IMR-90 (cell line): ENCODE measurements around the gene RASGRP3. TPM values are rescaled to one million over a fixed set of nuclear protein-coding genes. Genes with fewer than 3 reads are reported as not detected.

Experiments used
- ATAC-seq: fragments of 200-7000 bp; cut with Tn5 transposase; 2 replicates; pipeline ENCODE4 v1.9.1; 2020; ENCODE audit warnings: low read depth, mild to moderate bottlenecking, moderate library complexity
- BruUV-seq: library from RNA; stranded (reverse); fragments of 400-500 nt; replicated peaks from 2 replicates; lab custom pipeline; 2021; lab: Mats Ljungman, UMichigan
- CTCF ChIA-PET: fragments of 300-600 bp; formaldehyde crosslinking; extraction: SDS; loops from one replicate; lab custom pipeline; 2021; ENCODE audit warnings: antibody characterized with exemption; lab: Yijun Ruan, JAX
- POLR2A ChIA-PET: fragments of 300-600 bp; sonication (Branson Sonifier 250); formaldehyde crosslinking; loops from one replicate; lab custom pipeline; 2022; ENCODE audit warnings: antibody characterized with exemption; ENCODE audit not compliant: unreplicated experiment; lab: Charles Lee
- DNase-seq: peaks from one replicate; pipeline ENCODE4 v3.0.0; 2013
- H2AFZ ChIP-seq: replicated peaks from 2 replicates; pipeline ENCODE3; 2013; ENCODE audit warnings: low read length, mild to moderate bottlenecking; ENCODE audit not compliant: poor library complexity
- H2AK5ac ChIP-seq: 2 replicates; pipeline ENCODE4 v1.6.1; 2013; ENCODE audit warnings: low read depth, low read length, inconsistent platforms
- H2AK9ac ChIP-seq: replicated peaks from 2 replicates; pipeline ENCODE3; 2013; ENCODE audit warnings: mild to moderate bottlenecking, low read depth, low read length, moderate library complexity; ENCODE audit not compliant: poor library complexity
- H2BK120ac ChIP-seq: 2 replicates; pipeline ENCODE4 v1.6.1; 2013; ENCODE audit warnings: low read depth, low read length, inconsistent platforms
- H2BK15ac ChIP-seq: 3 replicates; pipeline ENCODE4 v1.6.1; 2013; ENCODE audit warnings: low read depth, low read length, inconsistent platforms
- H2BK20ac ChIP-seq: 2 replicates; pipeline ENCODE4 v1.6.1; 2013; ENCODE audit warnings: low read depth, mild to moderate bottlenecking, inconsistent platforms, low read length, moderate library complexity
- H2BK5ac ChIP-seq: 2 replicates; pipeline ENCODE4 v1.6.1; 2013; ENCODE audit warnings: mild to moderate bottlenecking, low read depth, low read length, inconsistent platforms; ENCODE audit not compliant: poor library complexity, severe bottlenecking
- H3K14ac ChIP-seq: replicated peaks from 2 replicates; pipeline ENCODE4 v1.6.1; 2013; ENCODE audit warnings: low read depth, low read length, inconsistent platforms
- H3K18ac ChIP-seq: 2 replicates; pipeline ENCODE4 v1.6.1; 2013; ENCODE audit warnings: low read depth, low read length, control low read depth
- H3K23ac ChIP-seq: 2 replicates; pipeline ENCODE4 v1.6.1; 2013; ENCODE audit warnings: low read depth, low read length, inconsistent platforms
- H3K27ac ChIP-seq: 2 replicates; pipeline ENCODE4 v1.5.1; 2013; ENCODE audit warnings: mild to moderate bottlenecking, control low read depth, low read length; ENCODE audit not compliant: insufficient read depth
- H3K27me3 ChIP-seq: 2 replicates; pipeline ENCODE4 v1.6.1; 2013; ENCODE audit warnings: low read length; ENCODE audit not compliant: control insufficient read depth, insufficient read depth
- H3K36me3 ChIP-seq: 2 replicates; pipeline ENCODE4 v1.6.1; 2013; ENCODE audit warnings: low read length, mixed read lengths; ENCODE audit not compliant: control insufficient read depth, insufficient read depth
- H3K4ac ChIP-seq: 2 replicates; pipeline ENCODE4 v1.6.1; 2013; ENCODE audit warnings: low read depth, low read length, inconsistent platforms
- H3K4me1 ChIP-seq: 2 replicates; pipeline ENCODE4 v1.6.1; 2013; ENCODE audit warnings: low read length, mixed read lengths; ENCODE audit not compliant: control insufficient read depth, insufficient read depth
- H3K4me2 ChIP-seq: 2 replicates; pipeline ENCODE4 v1.6.1; 2013; ENCODE audit warnings: low read depth, mild to moderate bottlenecking, control low read depth, low read length, moderate library complexity
- H3K4me3 ChIP-seq: 2 replicates; pipeline ENCODE4 v1.5.1; 2013; ENCODE audit warnings: low read depth, mild to moderate bottlenecking, control low read depth, low read length, moderate library complexity; ENCODE audit not compliant: insufficient read depth
- H3K56ac ChIP-seq: 2 replicates; pipeline ENCODE4 v1.6.1; 2013; ENCODE audit warnings: low read length, inconsistent platforms; ENCODE audit not compliant: insufficient read depth; ENCODE audit errors: extremely low read depth
- H3K79me1 ChIP-seq, 2 experiments: 2 replicates each; pipeline ENCODE4 v1.6.1; 2013; ENCODE audit warnings: low read length in 2 of 2, inconsistent platforms in 1 of 2, low read depth in 1 of 2
- H3K9ac ChIP-seq: 2 replicates; pipeline ENCODE4 v1.6.1; 2013; ENCODE audit warnings: low read depth, low read length, control low read depth
- H3K9me1 ChIP-seq: 2 replicates; pipeline ENCODE4 v1.6.1; 2013; ENCODE audit warnings: low read length, inconsistent platforms; ENCODE audit not compliant: insufficient read depth
- H3K9me3 ChIP-seq: 2 replicates; pipeline ENCODE4 v1.6.1; 2013; ENCODE audit warnings: low read length; ENCODE audit not compliant: control insufficient read depth, insufficient read depth
- H4K20me1 ChIP-seq: 2 replicates; pipeline ENCODE4 v1.6.1; 2013; ENCODE audit warnings: low read length, inconsistent platforms; ENCODE audit not compliant: insufficient read depth
- H4K5ac ChIP-seq: 2 replicates; pipeline ENCODE4 v1.6.1; 2013; ENCODE audit warnings: mild to moderate bottlenecking, low read depth, low read length, control low read depth
- H4K8ac ChIP-seq, 2 experiments: 2 replicates each; pipeline ENCODE4 v1.6.1; 2013; ENCODE audit warnings: low read depth in 2 of 2, low read length in 2 of 2, control low read depth in 1 of 2, inconsistent platforms in 1 of 2
- H4K91ac ChIP-seq: 2 replicates; pipeline ENCODE4 v1.6.1; 2013; ENCODE audit warnings: low read depth, low read length, inconsistent platforms; ENCODE audit not compliant: insufficient read depth
- CHD1 ChIP-seq: IDR thresholded peaks from 2 replicates; pipeline ENCODE4 v1.6.1; 2012; ENCODE audit warnings: low read depth, low read length, improper control_type of control experiment
- RAD21 ChIP-seq: IDR thresholded peaks from 2 replicates; pipeline ENCODE4 v1.6.1; 2012; ENCODE audit warnings: low read length, improper control_type of control experiment
- USF2 ChIP-seq: fragments of 150-350 bp; IDR thresholded peaks from 2 replicates; pipeline ENCODE4 v1.6.1; 2017; ENCODE audit warnings: mild to moderate bottlenecking, antibody characterized with exemption, low read length, low read depth
- WGBS, 2 experiments: methylation state at CpG; one replicate each; pipeline versions ENCODE4 v1.1.5 to v1.1.7; 2013; ENCODE audit warnings: missing lambda C conversion rate in 2 of 2; ENCODE audit not compliant: insufficient read length in 1 of 2; ENCODE audit errors: extremely low coverage in 2 of 2; 5-methylcytosine and 5-hydroxymethylcytosine counted together
- dilution Hi-C: fragments of 300-500 bp; cut with HindIII; formaldehyde crosslinking; loops from one replicate; pipeline ENCODE4 v1.14.3; 2018; ENCODE audit warnings: low sequenced_read_pairs; ENCODE audit not compliant: unreplicated experiment
- in situ Hi-C: fragments of 300-500 bp; cut with MboI; formaldehyde crosslinking; loops from 3 replicates; pipeline ENCODE4 v1.14.3; 2019; ENCODE audit warnings: low sequenced_read_pairs, inconsistent platforms, mixed read lengths
- intact Hi-C: fragments of 100-400 bp; cut with micrococcal nuclease; formaldehyde crosslinking; loops from 2 replicates; pipeline ENCODE4 v1.10.0; 2022
- polyA plus RNA-seq, 3 experiments: library from polyadenylated mRNA; depleted of rRNA; stranded (reverse); fragments of >200 nt; gene quantifications; 2 replicates each; pipeline ENCODE4 v1.2.3, GENCODE V29; 2012; ENCODE audit warnings: low replicate concordance in 1 of 3
- total RNA-seq: library from RNA; depleted of rRNA; stranded (reverse); fragments of >200 nt; gene quantifications from 2 replicates; pipeline ENCODE4 v1.2.3, GENCODE V29; 2012
- TF ChIP-seq, protein P1 (sequence below): conservative IDR thresholded peaks from 2 replicates; pipeline ENCODE4 v1.5.1; 2012; ENCODE audit warnings: mild to moderate bottlenecking, low read depth, low read length, improper control_type of control experiment

The RASGRP3 gene
- total and polyA plus RNA-seq, 2 of the 4 experiments (the other 2 are of a cell fraction): 1.7 to 3.0 TPM

DNA sequence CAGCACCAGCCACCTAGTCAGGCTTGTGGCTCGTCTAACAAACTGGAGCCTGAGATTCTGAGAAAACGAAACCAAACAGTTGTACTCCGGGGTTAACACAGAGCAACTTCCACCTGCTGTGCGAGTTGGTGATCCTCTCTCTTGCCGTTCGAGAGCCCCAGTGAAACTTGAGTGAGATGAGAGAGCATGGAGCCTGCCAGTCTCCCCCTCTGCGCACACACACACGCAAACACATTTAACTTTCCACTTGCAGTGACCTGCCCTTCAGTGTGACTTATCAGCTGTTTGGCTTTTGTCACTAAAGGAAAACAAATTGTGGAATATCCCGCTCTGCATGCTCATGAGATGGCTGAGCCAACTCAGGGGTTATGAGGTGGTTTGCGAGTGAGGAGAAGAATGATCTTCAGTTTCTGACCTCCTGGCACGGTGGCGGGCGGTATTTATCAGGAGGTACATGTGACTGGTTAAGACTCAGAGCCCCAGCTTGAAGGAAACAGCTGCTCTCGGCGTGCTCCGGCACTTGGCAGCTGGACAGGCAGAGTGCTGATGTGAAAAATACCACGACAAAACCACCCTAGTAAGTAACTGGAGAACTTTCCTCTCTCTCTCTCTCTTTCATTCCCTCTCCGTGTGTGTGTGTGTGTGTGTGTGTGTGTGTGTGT, at the start of gene RASGRP3 (continued):
- TF ChIP-seq, protein P1, sequence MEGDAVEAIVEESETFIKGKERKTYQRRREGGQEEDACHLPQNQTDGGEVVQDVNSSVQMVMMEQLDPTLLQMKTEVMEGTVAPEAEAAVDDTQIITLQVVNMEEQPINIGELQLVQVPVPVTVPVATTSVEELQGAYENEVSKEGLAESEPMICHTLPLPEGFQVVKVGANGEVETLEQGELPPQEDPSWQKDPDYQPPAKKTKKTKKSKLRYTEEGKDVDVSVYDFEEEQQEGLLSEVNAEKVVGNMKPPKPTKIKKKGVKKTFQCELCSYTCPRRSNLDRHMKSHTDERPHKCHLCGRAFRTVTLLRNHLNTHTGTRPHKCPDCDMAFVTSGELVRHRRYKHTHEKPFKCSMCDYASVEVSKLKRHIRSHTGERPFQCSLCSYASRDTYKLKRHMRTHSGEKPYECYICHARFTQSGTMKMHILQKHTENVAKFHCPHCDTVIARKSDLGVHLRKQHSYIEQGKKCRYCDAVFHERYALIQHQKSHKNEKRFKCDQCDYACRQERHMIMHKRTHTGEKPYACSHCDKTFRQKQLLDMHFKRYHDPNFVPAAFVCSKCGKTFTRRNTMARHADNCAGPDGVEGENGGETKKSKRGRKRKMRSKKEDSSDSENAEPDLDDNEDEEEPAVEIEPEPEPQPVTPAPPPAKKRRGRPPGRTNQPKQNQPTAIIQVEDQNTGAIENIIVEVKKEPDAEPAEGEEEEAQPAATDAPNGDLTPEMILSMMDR: 0 out of 2 replicates have a peak, but pooled peaks have one; percentile 1

GRCh38 chr2:33426666-33427231, 49.7 kb upstream of the RASGRP3 start:
- DNase-seq: peak; percentile 70
- H3K9ac ChIP-seq: no peak overlapping the region
- POLR2A ChIA-PET: no interaction called here
- TF ChIP-seq USF2 (peak; percentile 47; the same call in 1 of the 2 replicates), CHD1 (no peak), RAD21 (no peak)
- BruUV-seq: no TSS peak
- H3K27ac ChIP-seq: peak overlapping the region; percentile 3
- peak overlapping the region; percentile 9 to 81; a peak in 3 of 4 replicates for H4K8ac ChIP-seq
- intact Hi-C loops: no loop called here
- H4K20me1 ChIP-seq: no peaks in the 10 kb centered on the region
- peak overlapping the region; percentile 92 for H2BK120ac ChIP-seq
- H3K36me3 ChIP-seq: no peaks in the 10 kb centered on the region
- CTCF ChIA-PET: interaction anchor here (1.1 to 1.4 kb wide), 2 partner anchors 14 to 49 kb away, joined by 3 to 6 read pairs; partner anchors contain the start of gene RASGRP3
- H3K27me3 ChIP-seq: no peaks in the 10 kb centered on the region
- peak overlapping the region; percentile 66 for H2AFZ ChIP-seq
- H3K23ac ChIP-seq: peak overlapping the region; percentile 90
- H3K79me1 ChIP-seq: no peaks in the 10 kb centered on the region
- peak overlapping the region; percentile 95 for H2BK5ac ChIP-seq
- H3K4ac ChIP-seq: peak overlapping the region; percentile 95
- peak overlapping the region; percentile 56 for H3K56ac ChIP-seq
- peaks cover 12% of the 10 kb centered on the region for H3K4me1 ChIP-seq
- H3K14ac ChIP-seq: peak overlapping the region; percentile 80
- peak overlapping the region; percentile 6; the same call in 1 of the 2 replicates for H3K4me2 ChIP-seq
- peaks cover 16% of the 10 kb centered on the region; the same call in 1 of the 2 replicates for H3K9me1 ChIP-seq
- peak; percentile 74 for ATAC-seq
- in situ Hi-C loops: no loop called here
- peak overlapping the region; percentile 55; the same call in 1 of the 2 replicates for H3K18ac ChIP-seq
- WGBS, 2 experiments: no CpG with 5 or more reads among the region's 3 CpGs
- H2BK20ac ChIP-seq: peak overlapping the region; percentile 97
- dilution Hi-C loops: no loop called here
- peak overlapping the region; percentile 72 for H2AK5ac ChIP-seq
- peak overlapping the region; percentile 41; the same call in 1 of the 2 replicates for H4K5ac ChIP-seq
- peak overlapping the region; percentile 92 for H4K91ac ChIP-seq
- no peak overlapping the region for H2AK9ac ChIP-seq
- no peaks in the 10 kb centered on the region for H3K9me3 ChIP-seq
- H2BK15ac ChIP-seq: peak overlapping the region; percentile 84; the same call in 2 of the 3 replicates
- no peak overlapping the region for H3K4me3 ChIP-seq
